Activated naive CD4-positive, alpha-beta T cell treated with anti-CD3 and anti-CD28 coated beads for 36 hours (primary cell): ENCODE measurements around the gene GAS2L1. TPM values are rescaled to one million over a fixed set of nuclear protein-coding genes. Genes with fewer than 3 reads are reported as not detected.

Source experiments
- CTCF ChIA-PET: fragments of 350-600 bp; sonication (Branson Sonifier 250); formaldehyde crosslinking; loops from one replicate; lab custom pipeline; 2021; ENCODE audit warnings: antibody characterized with exemption; lab: Charles Lee
- DNase-seq: peaks from one replicate; pipeline ENCODE4 v3.0.0-alpha.2; 2020
- H3K27ac Mint-ChIP-seq: one replicate; pipeline ENCODE4 v1.8.0; 2021; ENCODE audit warnings: mild to moderate bottlenecking, mixed read lengths
- H3K27me3 Mint-ChIP-seq: one replicate; pipeline ENCODE4 v1.8.0; 2021; ENCODE audit warnings: low read depth, mixed read lengths
- H3K36me3 Mint-ChIP-seq: one replicate; pipeline ENCODE4 v1.8.0; 2021; ENCODE audit warnings: low read depth, mixed read lengths
- H3K4me1 Mint-ChIP-seq: one replicate; pipeline ENCODE4 v1.8.0; 2021; ENCODE audit warnings: low read depth, mixed read lengths
- H3K4me3 Mint-ChIP-seq: one replicate; pipeline ENCODE4 v1.8.0; 2021; ENCODE audit warnings: mild to moderate bottlenecking, moderate library complexity, mixed read lengths
- H3K9me3 Mint-ChIP-seq: one replicate; pipeline ENCODE4 v1.8.0; 2021; ENCODE audit warnings: mixed read lengths
- intact Hi-C: fragments of 100-400 bp; cut with micrococcal nuclease; formaldehyde crosslinking; loops from one replicate; pipeline ENCODE4 v1.15.1; 2023
- total RNA-seq, 2 experiments: library from RNA; stranded (reverse); gene quantifications; one replicate each; pipeline ENCODE4 v1.2.3, GENCODE V29; 2021

The GAS2L1 gene
- under 1 TPM; 0.12 to 0.26 TPM for total RNA-seq

- peaks cover 23% of the 10 kb centered on the region for H3K27me3 Mint-ChIP-seq
- peak within 1 kb of the TSS; percentile 64 for H3K4me3 Mint-ChIP-seq
- peaks cover 11% of the 10 kb centered on the region for H3K4me1 Mint-ChIP-seq
- no peak within 1 kb of the TSS for H3K27ac Mint-ChIP-seq
- no peaks in the 10 kb centered on the region for H3K9me3 Mint-ChIP-seq
- intact Hi-C loops: no loop called here
- peak; percentile 68 for DNase-seq
- peaks cover 1% of the 10 kb centered on the region for H3K36me3 Mint-ChIP-seq
- CTCF ChIA-PET: interaction anchor here (1.4 to 1.7 kb wide), 2 partner anchors 8 to 14 kb away, joined by 4 read pairs; no protein-coding TSS in a partner anchor
Measured at GRCh38 chr22:29306175-29306834, at the start of gene GAS2L1. Gene GAS2L1, plus strand, starts transcription at chr22:29306650. Its CDS starts 1,456 bp downstream, at chr22:29308106.

GRCh38 chr22:29257751-29258181 lies 48.7 kb upstream of the GAS2L1 start:
- intact Hi-C loops: no loop called here
- Mint-ChIP-seq H3K4me3 (no peak overlapping the region), H3K4me1 (no peaks in the 10 kb centered on the region), H3K9me3 (no peaks in the 10 kb centered on the region), H3K36me3 (no peaks in the 10 kb centered on the region), H3K27me3 (no peaks in the 10 kb centered on the region), H3K27ac (no peak overlapping the region)
- CTCF ChIA-PET: interaction anchor here (1.8 kb wide), 1 partner anchor 12 kb away, joined by 4 read pairs; no protein-coding TSS in a partner anchor
- no peak for DNase-seq

GRCh38 chr22:29258407-29259252 lies 47.8 kb upstream of the GAS2L1 start:
- H3K27ac Mint-ChIP-seq: no peak overlapping the region

GRCh38 chr22:29259253-29259899 lies 47.1 kb upstream of the GAS2L1 start:
- Mint-ChIP-seq H3K27ac (no peak overlapping the region), H3K9me3 (no peaks in the 10 kb centered on the region), H3K27me3 (no peaks in the 10 kb centered on the region), H3K4me3 (no peak overlapping the region), H3K36me3 (peaks cover 2% of the 10 kb centered on the region), H3K4me1 (no peaks in the 10 kb centered on the region)
- intact Hi-C loops: no loop called here
- DNase-seq: no peak
- CTCF ChIA-PET: no interaction called here

More at GRCh38 chr22:29258407-29259252, 47.8 kb upstream of the GAS2L1 start:
- no peaks in the 10 kb centered on the region for H3K27me3 Mint-ChIP-seq
- H3K4me1 Mint-ChIP-seq: no peaks in the 10 kb centered on the region
- DNase-seq: no peak
- no peaks in the 10 kb centered on the region for H3K36me3 Mint-ChIP-seq
- no peak overlapping the region for H3K4me3 Mint-ChIP-seq
- intact Hi-C loops: no loop called here
- no peaks in the 10 kb centered on the region for H3K9me3 Mint-ChIP-seq
- CTCF ChIA-PET: interaction anchor here (1.8 kb wide), 1 partner anchor 13 kb away, joined by 4 read pairs; no protein-coding TSS in a partner anchor

- Mint-ChIP-seq H3K27me3 (no peaks in the 10 kb centered on the region), H3K27ac (no peak overlapping the region), H3K4me3 (no peak overlapping the region), H3K9me3 (no peaks in the 10 kb centered on the region), H3K36me3 (peaks cover 3% of the 10 kb centered on the region), H3K4me1 (no peaks in the 10 kb centered on the region)
- CTCF ChIA-PET: no interaction called here
- intact Hi-C loops: no loop called here
- DNase-seq: no peak
Measured at GRCh38 chr22:29260031-29260560, 46.4 kb upstream of the GAS2L1 start.

- H3K27me3 Mint-ChIP-seq: no peaks in the 10 kb centered on the region
- peaks cover 3% of the 10 kb centered on the region for H3K36me3 Mint-ChIP-seq
- DNase-seq: no peak
- H3K27ac Mint-ChIP-seq: no peak overlapping the region
- intact Hi-C loops: no loop called here
- CTCF ChIA-PET: no interaction called here
- no peaks in the 10 kb centered on the region for H3K4me1 Mint-ChIP-seq
- H3K4me3 Mint-ChIP-seq: no peak overlapping the region
- H3K9me3 Mint-ChIP-seq: no peaks in the 10 kb centered on the region
Measured at GRCh38 chr22:29260601-29261315, 45.7 kb upstream of the GAS2L1 start.

GRCh38 chr22:29263791-29264276 lies 42.6 kb upstream of the GAS2L1 start:
- Mint-ChIP-seq H3K27ac (no peak overlapping the region), H3K9me3 (no peaks in the 10 kb centered on the region), H3K4me1 (peaks cover 9% of the 10 kb centered on the region), H3K36me3 (peaks cover 21% of the 10 kb centered on the region), H3K4me3 (no peak overlapping the region), H3K27me3 (no peaks in the 10 kb centered on the region)
- no peak for DNase-seq
- intact Hi-C loops: no loop called here
- CTCF ChIA-PET: no interaction called here

- H3K4me1 Mint-ChIP-seq: peaks cover 12% of the 10 kb centered on the region
- no peak overlapping the region for H3K27ac Mint-ChIP-seq
- intact Hi-C loops: no loop called here
- no peak overlapping the region for H3K4me3 Mint-ChIP-seq
- DNase-seq: no peak
- H3K9me3 Mint-ChIP-seq: no peaks in the 10 kb centered on the region
- H3K27me3 Mint-ChIP-seq: no peaks in the 10 kb centered on the region
- CTCF ChIA-PET: interaction anchor here (0.6 to 1.3 kb wide), 2 partner anchors 19 to 166 kb away, joined by 3 read pairs; no protein-coding TSS in a partner anchor
- H3K36me3 Mint-ChIP-seq: peaks cover 35% of the 10 kb centered on the region
Measured at GRCh38 chr22:29265305-29265704, 41.1 kb upstream of the GAS2L1 start.

- CTCF ChIA-PET: no interaction called here
- Mint-ChIP-seq H3K4me3 (peak overlapping the region; percentile 99), H3K27me3 (no peaks in the 10 kb centered on the region), H3K4me1 (peaks cover 19% of the 10 kb centered on the region), H3K9me3 (no peaks in the 10 kb centered on the region), H3K36me3 (peaks cover 42% of the 10 kb centered on the region), H3K27ac (no peak overlapping the region)
- intact Hi-C loops: no loop called here
- DNase-seq: no peak
Measured at GRCh38 chr22:29265929-29266328, 40.5 kb upstream of the GAS2L1 start.

- peak overlapping the region; percentile 87 for H3K27ac Mint-ChIP-seq
- no peaks in the 10 kb centered on the region for H3K9me3 Mint-ChIP-seq
- intact Hi-C loops: loop anchor here (1.0 kb wide), 1 partner anchor 526 kb away; the partner anchor contains the start of gene CHEK2
- H3K36me3 Mint-ChIP-seq: peaks cover 47% of the 10 kb centered on the region
- H3K27me3 Mint-ChIP-seq: no peaks in the 10 kb centered on the region
- peak overlapping the region; percentile 99 for H3K4me3 Mint-ChIP-seq
- CTCF ChIA-PET: interaction anchor here (0.7 kb wide), 1 partner anchor 46 kb away, joined by 4 read pairs; no protein-coding TSS in a partner anchor
- peaks cover 27% of the 10 kb centered on the region for H3K4me1 Mint-ChIP-seq
- no peak for DNase-seq
Measured at GRCh38 chr22:29266564-29267461, 39.6 kb upstream of the GAS2L1 start.
